ENCODE results near the gene KCNIP4. TPM values are rescaled to one million over a fixed set of nuclear protein-coding genes. Genes with fewer than 3 reads are reported as not detected.

KCNIP4 gene
- total and polyA plus RNA-seq, 2 of the 4 experiments (the other 2 are of a cell fraction), result not detected

GRCh38 chr4:21726255-21726815 is 222.2 kb downstream of the KCNIP4 start:
- Histone ChIP-seq H3K14ac (replicated peaks; ENCODE audit: low read depth, low read length) (no peak overlapping the region), H2BK15ac (ENCODE audit: low read depth, low read length) (no peak overlapping the region), H3K9ac (ENCODE audit: low read depth, low read length) (no peak overlapping the region), H2AK5ac (ENCODE audit: low read depth, low read length) (no peak overlapping the region), H3K23ac (ENCODE audit: low read depth, low read length) (no peak overlapping the region), H3K36me3 (ENCODE audit: control insufficient read depth, insufficient read depth, low read length) (no peaks in the 10 kb centered on the region), H3K18ac (ENCODE audit: low read depth, low read length) (no peak overlapping the region), H3K56ac (ENCODE audit: extremely low read depth, insufficient read depth, low read length) (no peak overlapping the region), H3K9me3 (ENCODE audit: control insufficient read depth, insufficient read depth, low read length) (no peaks in the 10 kb centered on the region), H4K20me1 (ENCODE audit: insufficient read depth, low read length) (no peaks in the 10 kb centered on the region), H2BK5ac (ENCODE audit: low read depth, low read length, poor library complexity, severe bottlenecking) (no peak overlapping the region), H3K27me3 (ENCODE audit: control insufficient read depth, insufficient read depth, low read length) (no peaks in the 10 kb centered on the region), H3K4me1 (ENCODE audit: control insufficient read depth, insufficient read depth, low read length) (no peaks in the 10 kb centered on the region), H2BK20ac (ENCODE audit: low read depth, low read length) (no peak overlapping the region), H3K4ac (ENCODE audit: low read depth, low read length) (no peak overlapping the region), H2BK120ac (ENCODE audit: low read depth, low read length) (no peak overlapping the region), H3K4me3 (ENCODE audit: insufficient read depth, low read depth, low read length) (no peak overlapping the region), H3K4me2 (ENCODE audit: low read depth, low read length) (no peak overlapping the region), H4K8ac (ENCODE audit: low read depth in 2 of 2, low read length in 2 of 2) (no peak overlapping the region), H2AK9ac (replicated peaks; ENCODE audit: low read depth, low read length, poor library complexity) (no peak overlapping the region), H2AFZ (replicated peaks; ENCODE audit: low read length, poor library complexity) (no peak overlapping the region), H3K9me1 (ENCODE audit: insufficient read depth, low read length) (no peaks in the 10 kb centered on the region), H4K5ac (ENCODE audit: low read depth, low read length) (no peak overlapping the region), H4K91ac (ENCODE audit: insufficient read depth, low read depth, low read length) (no peak overlapping the region), H3K27ac (ENCODE audit: insufficient read depth, low read length) (no peak overlapping the region), H3K79me1 (ENCODE audit: low read depth in 1 of 2, low read length in 2 of 2) (no peaks in the 10 kb centered on the region)
- in situ Hi-C loops (cut with MboI; ENCODE audit: low sequenced_read_pairs), result no loop called here
- ChIA-PET POLR2A (ENCODE audit: unreplicated experiment) (no interaction called here), CTCF (interaction anchor here (0.6 kb wide), 1 partner anchor 183 kb away, joined by 3 read pairs; no protein-coding TSS in a partner anchor)
- no TSS peak for BruUV-seq (replicated peaks)
- dilution Hi-C loops (cut with HindIII; ENCODE audit: low sequenced_read_pairs, unreplicated experiment), result no loop called here
- DNase-seq (no peak), ATAC-seq (ENCODE audit: low read depth) (no peak)
- WGBS, 2 experiments (ENCODE audit: extremely low coverage in 2 of 2, insufficient read length in 1 of 2), result 17% methylated on average over 2 of the region's 5 CpGs; no CpG with 5 or more reads in 1 of the 2 experiments
- no peak for TF ChIP-seq ELK1 (IDR thresholded peaks at IDR 0.05; ENCODE audit: borderline replicate concordance, low read depth, low read length)
- TF ChIP-seq USF2 (IDR thresholded peaks at IDR 0.05; ENCODE audit: low read depth, low read length), result no peak
- TF ChIP-seq SMC3 (IDR thresholded peaks at IDR 0.05; ENCODE audit: low read depth, low read length), result no peak
- no peak for TF ChIP-seq CTCF (conservative IDR thresholded peaks at IDR 0.05; ENCODE audit: low read depth, low read length)
- TF ChIP-seq RAD21 (IDR thresholded peaks at IDR 0.05; ENCODE audit: low read length), result no peak
- TF ChIP-seq CHD1 (IDR thresholded peaks at IDR 0.05; ENCODE audit: low read depth, low read length), result no peak
- no peak for TF ChIP-seq MAZ (IDR thresholded peaks at IDR 0.05; ENCODE audit: borderline replicate concordance, low read depth, low read length)
- TF ChIP-seq POLR2A (IDR thresholded peaks at IDR 0.05; ENCODE audit: low read depth, low read length), result no peak
- no peak for TF ChIP-seq RCOR1 (IDR thresholded peaks at IDR 0.05; ENCODE audit: insufficient replicate concordance, low read length)
- TF ChIP-seq MAFK (IDR thresholded peaks at IDR 0.05; ENCODE audit: low read depth, low read length), result no peak
- no peak for TF ChIP-seq FOS (IDR thresholded peaks at IDR 0.05; ENCODE audit: low read depth, low read length)
- no peak for TF ChIP-seq RFX5 (IDR thresholded peaks at IDR 0.05; ENCODE audit: low read depth, low read length)
- TF ChIP-seq BHLHE40 (IDR thresholded peaks at IDR 0.05; ENCODE audit: low read depth, low read length), result no peak
- no peak for TF ChIP-seq CEBPB (IDR thresholded peaks at IDR 0.05; ENCODE audit: low read depth, low read length)
- intact Hi-C loops (cut with micrococcal nuclease), result no loop called here
